GM18867 (cell line): ENCODE measurements around the gene ZNF236.

Experiments
- ATAC-seq: cut with Tn5 transposase; IDR thresholded peaks from one replicate; pipeline ENCODE4 v1.9.1; 2021; ENCODE audit warnings: mild to moderate bottlenecking, moderate library complexity; ENCODE audit not compliant: unreplicated experiment

Gene ZNF236

GRCh38 chr18:76855594-76855993 lies 33.2 kb downstream of the ZNF236 start:
- no peak for ATAC-seq

GRCh38 chr18:76857476-76857875 lies 35.1 kb downstream of the ZNF236 start:
- no peak for ATAC-seq

- ATAC-seq = peak; percentile 95
These were observed 37.4 kb downstream of the ZNF236 start for GRCh38 chr18:76859474-76860339.

DNA sequence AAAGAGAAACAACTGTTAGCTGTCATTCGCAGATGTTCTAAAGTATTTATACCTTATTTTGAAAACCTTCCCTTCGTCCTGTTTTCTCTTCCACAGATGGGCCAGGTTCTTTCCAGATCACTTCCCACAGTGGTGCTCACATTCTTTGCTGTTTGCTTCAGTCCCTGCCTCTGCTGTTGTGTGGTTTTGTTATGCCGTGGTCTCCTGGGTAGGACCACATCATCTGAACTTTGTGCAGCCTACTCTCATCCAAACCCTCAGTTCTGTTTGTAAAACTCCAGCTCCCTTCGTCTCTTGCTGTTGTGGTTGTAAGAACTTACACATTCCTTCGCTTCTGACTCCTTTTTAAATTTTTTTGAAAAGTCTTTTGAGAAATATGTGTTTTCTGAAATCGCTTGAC lies 38.1 kb downstream of the ZNF236 start:
- no peak for ATAC-seq

DNA sequence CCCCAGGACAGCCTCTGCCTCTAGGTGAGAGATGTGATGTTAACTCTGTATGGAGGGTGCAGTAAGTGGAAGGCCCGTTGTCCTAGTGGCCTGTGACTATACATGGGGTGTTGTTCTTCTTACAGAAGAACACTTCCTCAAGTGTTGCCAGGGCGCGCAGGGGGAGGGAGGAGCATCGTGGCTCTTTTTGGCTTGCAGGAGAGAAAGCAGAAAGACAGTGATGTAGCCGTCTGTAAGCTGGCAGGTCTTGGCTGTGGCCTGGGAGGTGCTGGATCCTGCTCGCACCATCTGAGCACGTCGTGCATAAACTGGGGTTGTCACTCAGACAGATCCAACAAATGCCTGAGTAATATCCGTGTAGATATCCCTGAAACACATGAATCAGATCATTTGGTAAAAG lies 44.3 kb downstream of the ZNF236 start:
- ATAC-seq = no peak

- no peak for ATAC-seq
These were observed 51.0 kb downstream of the ZNF236 start for GRCh38 chr18:76873311-76873710.

- ATAC-seq = no peak
These were observed 51.4 kb downstream of the ZNF236 start for GRCh38 chr18:76873713-76874112.

- peak; percentile 31 for ATAC-seq
These were observed 52.5 kb downstream of the ZNF236 start for GRCh38 chr18:76874642-76875389.

DNA sequence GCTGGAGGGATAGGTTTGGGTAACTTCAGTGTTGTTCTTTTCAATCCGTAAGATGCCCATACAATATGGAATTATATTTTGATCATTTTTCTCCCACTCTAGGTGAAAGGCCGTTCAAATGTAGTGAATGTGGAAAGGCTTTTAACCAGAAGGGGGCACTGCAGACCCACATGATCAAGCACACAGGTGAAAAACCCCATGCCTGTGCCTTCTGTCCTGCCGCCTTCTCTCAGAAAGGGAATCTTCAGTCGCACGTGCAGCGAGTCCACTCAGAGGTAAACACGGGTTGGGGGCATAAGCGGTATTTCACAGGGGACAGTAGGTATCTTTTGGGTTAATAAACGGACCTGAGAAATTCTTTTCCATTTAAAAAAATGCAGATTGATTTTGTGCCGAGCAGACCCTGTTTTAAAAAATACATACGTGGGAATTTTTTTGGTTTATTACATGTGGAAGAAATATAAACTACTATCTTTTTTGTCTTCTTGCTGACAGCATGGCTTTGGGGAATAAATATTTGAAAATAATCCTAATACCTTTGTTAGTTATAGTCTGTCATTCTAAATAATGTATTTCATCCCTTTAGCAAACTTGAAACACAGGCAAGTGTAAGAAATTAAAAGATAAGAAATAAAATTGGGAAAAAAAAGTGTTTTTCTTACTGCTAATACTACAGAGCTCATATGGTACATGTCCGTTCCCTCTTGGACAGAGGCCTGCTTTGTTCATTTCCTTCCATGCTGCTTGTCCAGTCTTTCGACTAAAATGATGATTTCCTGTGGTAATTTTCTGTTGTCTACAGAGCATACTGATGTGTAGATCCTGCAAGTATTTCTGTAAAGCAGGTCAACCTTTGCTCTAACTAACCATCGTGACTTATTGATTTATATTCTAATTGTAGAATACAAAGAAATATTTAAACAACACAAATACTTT lies 53.3 kb downstream of the ZNF236 start:
- peak; percentile 81 for ATAC-seq

DNA sequence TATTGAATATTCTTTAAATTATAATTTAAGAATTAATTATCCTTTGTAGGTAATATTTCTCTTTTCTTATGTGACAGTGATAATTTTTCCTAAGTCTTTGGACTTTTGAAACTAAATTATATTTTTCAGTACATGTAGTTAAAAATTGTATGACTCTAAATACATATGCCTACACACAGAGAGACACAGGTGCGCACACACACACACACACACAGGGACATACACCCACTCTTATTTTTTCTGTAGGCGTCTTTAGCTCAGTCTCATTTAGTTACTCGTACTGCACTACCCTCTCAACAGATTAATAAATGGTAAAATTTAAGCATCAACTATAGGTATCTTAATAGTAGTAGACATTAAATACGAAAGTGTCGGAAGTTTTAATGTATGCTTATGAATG lies 56.1 kb downstream of the ZNF236 start:
- no peak for ATAC-seq

GRCh38 chr18:76880026-76880425 lies 57.7 kb downstream of the ZNF236 start:
- no peak for ATAC-seq

GRCh38 chr18:76881744-76882143 lies 59.4 kb downstream of the ZNF236 start:
- ATAC-seq = no peak

- ATAC-seq = no peak
These were observed 59.8 kb downstream of the ZNF236 start for GRCh38 chr18:76882146-76882545.

DNA sequence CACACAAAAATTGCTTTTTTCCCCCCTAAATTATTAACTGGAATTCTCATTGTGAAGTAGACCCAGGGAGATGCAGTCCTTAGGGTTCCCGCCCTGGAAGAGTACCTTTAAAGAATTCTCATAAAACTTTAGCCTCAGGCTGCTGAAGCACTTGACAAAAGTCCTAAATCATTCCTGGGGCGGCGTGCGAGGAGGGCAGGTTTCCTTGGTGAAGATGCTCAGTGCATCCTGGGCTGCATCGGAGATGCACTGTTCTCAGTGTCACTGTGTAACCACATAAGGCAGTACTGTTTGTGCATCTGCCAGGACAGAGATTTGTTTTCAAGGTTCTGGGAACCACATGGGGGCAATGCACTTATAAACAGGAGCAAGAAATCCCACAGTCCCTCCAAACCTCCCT lies 62.6 kb downstream of the ZNF236 start:
- no peak for ATAC-seq

DNA sequence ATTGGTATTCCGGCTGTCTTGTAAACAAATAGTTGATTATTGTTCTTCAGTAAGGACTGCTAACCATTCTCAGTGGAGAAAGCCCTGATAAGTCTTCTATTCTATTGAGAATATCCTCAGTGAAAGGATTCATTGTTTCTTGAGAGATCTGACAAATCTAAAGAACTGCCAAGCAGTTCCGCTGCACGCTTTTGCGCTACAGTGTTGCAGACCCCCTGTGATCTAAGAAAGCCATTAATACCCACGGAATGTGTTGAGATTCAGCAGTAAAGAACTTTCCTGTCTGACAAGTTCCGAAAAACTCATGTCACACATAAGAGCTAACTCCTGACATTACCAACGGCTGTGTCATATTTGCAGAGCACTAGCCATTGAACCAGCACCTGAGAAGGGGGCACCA lies 63.8 kb downstream of the ZNF236 start:
- ATAC-seq = no peak

DNA sequence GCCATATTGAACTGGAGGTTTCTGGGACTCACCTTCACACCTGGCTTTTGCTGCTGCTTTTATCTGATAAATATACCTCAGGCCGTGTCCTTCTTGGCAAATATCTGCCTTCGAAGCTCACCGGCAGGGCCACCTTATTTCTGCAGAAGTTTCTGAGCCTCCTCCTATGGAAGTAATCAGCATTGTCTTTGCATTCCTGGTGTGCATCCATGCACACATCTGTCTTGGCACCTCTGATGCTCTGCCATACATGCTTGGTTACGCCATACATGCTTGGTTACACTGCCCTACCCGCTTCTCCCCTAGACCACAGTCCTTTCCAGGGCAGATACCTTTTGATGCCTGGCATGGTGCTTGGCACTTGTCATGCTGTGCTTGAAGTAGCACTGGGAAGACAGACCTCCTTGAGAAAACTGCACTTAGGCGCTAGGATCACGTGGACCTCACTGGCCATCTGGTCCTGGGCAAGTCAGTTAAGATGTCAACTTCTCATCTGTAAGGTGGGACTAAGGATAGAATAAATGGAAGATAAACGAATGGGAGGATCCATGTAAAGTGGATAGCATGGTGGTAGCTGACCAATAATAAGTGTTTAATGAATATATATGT lies 66.8 kb downstream of the ZNF236 start:
- no peak for ATAC-seq

GRCh38 chr18:76892832-76893231 lies 70.5 kb downstream of the ZNF236 start:
- no peak for ATAC-seq

DNA sequence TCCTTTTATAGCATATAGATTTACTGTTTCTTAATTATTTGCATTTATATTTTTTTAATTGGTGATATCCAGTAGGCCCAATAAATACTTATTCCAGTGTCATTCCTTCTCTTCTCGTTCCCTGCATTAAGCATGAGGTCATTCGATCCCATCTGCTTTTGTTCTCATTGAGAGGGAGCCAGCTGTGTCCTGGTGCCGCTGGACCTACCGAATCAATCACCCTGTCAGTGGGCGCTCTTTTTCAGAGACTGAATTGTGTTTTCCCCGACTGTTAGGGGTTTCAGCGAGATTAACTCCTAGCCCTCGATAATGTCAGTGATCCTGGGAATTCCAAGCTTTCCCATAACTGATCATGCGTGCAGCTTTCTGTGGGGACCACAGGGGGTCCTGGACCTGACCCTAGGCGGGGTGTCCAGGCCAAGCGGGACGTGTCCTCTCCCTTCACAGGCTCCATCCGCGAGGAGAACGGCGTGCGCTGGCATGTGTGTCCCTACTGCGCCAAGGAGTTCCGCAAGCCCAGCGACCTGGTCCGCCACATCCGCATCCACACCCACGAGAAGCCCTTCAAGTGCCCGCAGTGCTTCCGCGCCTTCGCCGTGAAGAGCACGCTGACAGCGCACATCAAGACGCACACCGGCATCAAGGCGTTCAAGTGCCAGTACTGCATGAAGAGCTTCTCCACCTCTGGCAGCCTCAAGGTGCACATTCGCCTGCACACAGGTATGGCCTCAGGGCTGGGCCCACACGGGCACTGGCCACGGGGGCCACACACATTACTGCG lies 72.4 kb downstream of the ZNF236 start:
- no peak for ATAC-seq

DNA sequence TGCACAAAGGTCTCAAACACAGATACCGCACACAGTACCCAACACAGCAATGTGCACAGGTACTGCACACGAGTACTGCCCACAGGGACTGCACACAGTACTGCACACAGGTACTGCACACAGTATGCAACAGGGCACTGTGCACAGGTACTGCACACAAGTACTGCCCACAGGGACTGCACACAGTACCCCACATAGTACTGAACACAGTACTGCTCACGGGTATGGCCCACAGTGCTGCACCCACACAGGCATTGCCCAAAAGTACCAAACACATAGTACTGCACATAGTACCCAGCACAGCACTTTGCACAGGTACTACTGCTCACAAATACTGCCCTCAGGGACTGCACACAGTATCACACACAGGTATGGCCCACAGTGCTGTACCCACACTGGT lies 73.1 kb downstream of the ZNF236 start:
- no peak for ATAC-seq

DNA sequence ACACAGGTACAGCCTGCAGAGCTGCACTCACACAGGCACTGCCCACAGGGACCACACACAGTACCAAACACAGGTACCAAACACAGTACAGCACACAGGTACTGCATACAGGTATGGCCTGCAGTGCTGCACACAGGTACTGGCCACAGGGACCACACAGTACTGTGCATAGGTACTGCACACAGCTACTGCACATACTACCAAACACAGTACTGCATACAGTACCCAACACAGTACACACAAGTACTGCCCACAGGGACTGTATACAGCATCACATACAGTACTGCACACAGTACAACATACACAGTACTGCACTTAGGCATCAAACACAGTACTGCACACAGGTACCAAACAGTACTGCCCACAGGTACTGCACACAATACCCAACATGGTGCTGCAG lies 74.3 kb downstream of the ZNF236 start:
- ATAC-seq = no peak
